Measurements from ENCODE around the gene EGFL8.
"Not testable (repeated sequence)": the region's sequence is repeated elsewhere in the genome, so short reads cannot be mapped to it uniquely, and the experiment has no call there.

EGFL8 gene

DNA sequence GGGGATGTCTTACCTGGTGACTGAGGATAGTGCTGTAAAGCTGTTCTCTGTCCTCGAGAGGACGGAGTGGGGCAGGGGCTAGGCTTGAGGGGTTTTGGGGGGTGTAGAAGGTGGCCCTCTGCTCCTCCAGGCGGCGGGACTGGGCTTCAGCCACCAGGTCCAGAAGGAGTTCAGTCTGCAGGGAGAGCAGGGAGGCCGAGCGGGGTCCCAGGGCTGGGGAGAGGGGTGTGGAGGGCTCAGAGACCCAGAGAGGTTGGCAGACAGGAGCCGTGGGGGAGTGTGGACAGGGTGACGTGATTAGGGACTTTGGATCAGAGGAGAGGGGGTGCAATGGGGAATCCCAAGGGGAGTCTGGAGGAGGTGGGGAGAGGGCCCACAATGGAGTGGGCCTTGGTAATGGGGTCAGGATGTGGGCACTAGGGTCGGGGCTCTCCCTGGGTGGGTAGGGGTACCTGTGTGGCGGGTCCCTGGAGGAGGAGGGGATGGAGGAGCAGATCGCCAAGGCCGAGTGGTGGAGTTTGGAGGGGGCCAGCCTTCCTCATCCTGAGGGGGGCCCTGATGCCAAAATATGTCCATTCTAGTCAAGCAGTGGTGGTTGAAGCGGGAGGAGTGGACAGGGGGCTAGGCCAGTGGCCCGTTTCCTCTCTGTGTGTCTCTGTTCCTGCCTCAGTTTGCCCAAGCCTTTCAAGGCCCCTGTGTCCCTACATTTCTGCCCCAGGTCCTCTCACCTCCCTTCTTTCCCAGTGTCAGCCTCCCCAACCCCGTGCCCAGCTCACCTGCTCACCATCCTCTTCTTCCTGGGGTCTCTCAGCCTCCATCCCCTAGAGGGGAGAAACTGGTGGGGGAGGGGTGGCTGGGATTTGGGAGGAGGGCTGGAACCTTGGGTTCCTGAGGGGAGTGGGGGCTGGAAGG lies 27.6 kb downstream of the EGFL8 start:
- no peak overlapping the region for H3K4me3 ChIP-seq (ENCODE audit: control insufficient read depth, low read depth, low read length)
- TF ChIP-seq, protein P1, sequence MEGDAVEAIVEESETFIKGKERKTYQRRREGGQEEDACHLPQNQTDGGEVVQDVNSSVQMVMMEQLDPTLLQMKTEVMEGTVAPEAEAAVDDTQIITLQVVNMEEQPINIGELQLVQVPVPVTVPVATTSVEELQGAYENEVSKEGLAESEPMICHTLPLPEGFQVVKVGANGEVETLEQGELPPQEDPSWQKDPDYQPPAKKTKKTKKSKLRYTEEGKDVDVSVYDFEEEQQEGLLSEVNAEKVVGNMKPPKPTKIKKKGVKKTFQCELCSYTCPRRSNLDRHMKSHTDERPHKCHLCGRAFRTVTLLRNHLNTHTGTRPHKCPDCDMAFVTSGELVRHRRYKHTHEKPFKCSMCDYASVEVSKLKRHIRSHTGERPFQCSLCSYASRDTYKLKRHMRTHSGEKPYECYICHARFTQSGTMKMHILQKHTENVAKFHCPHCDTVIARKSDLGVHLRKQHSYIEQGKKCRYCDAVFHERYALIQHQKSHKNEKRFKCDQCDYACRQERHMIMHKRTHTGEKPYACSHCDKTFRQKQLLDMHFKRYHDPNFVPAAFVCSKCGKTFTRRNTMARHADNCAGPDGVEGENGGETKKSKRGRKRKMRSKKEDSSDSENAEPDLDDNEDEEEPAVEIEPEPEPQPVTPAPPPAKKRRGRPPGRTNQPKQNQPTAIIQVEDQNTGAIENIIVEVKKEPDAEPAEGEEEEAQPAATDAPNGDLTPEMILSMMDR (IDR thresholded peaks at IDR 0.05; ENCODE audit: control insufficient read depth, insufficient read depth, low read depth, low read length, missing control alignments), result no peak
- no peak for DNase-seq (ENCODE audit: low read depth)

DNA sequence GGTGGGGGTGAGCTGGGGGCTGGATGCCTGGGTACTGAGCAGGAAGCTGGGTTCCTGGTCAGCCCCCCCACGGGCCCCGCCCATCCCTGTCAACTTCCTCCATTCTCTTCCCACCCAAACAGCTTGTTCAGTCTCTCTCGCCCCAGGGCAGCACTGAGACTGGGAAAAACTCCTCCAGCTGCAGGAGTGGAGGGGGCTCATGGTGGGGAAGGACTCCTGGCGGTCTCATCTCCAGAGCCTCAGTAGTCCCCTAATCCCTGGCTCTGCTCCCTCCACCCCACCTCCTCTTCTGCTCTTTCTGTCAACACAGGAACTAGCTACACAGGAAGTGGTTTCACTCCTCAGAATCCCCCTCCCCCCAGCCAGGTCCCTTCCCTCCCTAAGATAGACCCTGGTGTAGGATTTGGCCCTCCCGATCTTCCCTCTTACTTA lies 28.2 kb downstream of the EGFL8 start, which contains the start of gene GPSM3:
Gene GPSM3, minus strand, starts transcription at position 36 of the 432 bp plus-strand sequence. CDS start 130 bp downstream, outside the sequence.
- H3K4me3 ChIP-seq (ENCODE audit: control insufficient read depth, low read depth, low read length), result no peak within 1 kb of the TSS
- TF ChIP-seq, protein P1 (IDR thresholded peaks at IDR 0.05; ENCODE audit: control insufficient read depth, insufficient read depth, low read depth, low read length, missing control alignments), result no peak
- DNase-seq (ENCODE audit: low read depth), result no peak

DNA sequence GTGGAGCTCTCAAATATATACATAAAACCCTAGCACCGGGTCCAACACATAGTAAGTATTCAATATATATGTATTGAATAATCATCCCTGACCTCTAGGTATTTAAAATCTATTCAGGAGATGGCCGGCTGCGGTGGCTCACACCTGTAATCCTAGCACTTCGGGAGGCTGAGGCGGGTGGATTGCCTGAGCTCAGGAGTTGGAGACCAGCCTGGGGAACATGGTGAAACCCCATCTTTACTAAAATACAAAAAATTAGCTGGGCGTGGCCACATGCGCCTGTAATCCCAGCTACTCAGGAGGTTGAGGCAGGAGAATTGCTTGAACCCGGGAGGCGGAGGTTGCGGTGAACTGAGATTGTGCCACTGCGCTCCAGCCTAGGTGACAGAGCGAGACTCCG lies 28.7 kb downstream of the EGFL8 start:
- not testable (repeated sequence) for DNase-seq (ENCODE audit: low read depth); H3K4me3 ChIP-seq (ENCODE audit: control insufficient read depth, low read depth, low read length)

DNA sequence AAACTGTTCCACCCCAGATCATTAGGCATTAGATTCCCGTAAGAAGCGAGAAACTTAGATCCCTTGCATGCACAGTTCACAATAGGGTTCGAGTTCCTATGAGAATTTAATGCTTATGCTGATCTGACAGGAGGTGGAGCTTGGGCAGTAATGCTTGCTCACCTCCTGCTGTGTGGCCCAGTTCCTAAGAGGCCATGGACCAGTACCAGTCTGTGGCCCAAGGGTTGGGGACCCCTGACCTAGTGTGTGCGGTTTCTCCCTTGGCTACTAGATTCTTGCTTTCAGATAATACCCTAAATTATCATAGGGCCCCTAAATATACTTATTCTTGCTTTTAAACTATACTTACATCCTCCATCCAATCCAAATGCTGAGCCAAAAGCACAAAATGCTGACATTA lies 30.0 kb downstream of the EGFL8 start:
- no peak overlapping the region for H3K4me3 ChIP-seq (ENCODE audit: control insufficient read depth, low read depth, low read length)
- TF ChIP-seq, protein P1 (IDR thresholded peaks at IDR 0.05; ENCODE audit: control insufficient read depth, insufficient read depth, low read depth, low read length, missing control alignments), result no peak

DNA sequence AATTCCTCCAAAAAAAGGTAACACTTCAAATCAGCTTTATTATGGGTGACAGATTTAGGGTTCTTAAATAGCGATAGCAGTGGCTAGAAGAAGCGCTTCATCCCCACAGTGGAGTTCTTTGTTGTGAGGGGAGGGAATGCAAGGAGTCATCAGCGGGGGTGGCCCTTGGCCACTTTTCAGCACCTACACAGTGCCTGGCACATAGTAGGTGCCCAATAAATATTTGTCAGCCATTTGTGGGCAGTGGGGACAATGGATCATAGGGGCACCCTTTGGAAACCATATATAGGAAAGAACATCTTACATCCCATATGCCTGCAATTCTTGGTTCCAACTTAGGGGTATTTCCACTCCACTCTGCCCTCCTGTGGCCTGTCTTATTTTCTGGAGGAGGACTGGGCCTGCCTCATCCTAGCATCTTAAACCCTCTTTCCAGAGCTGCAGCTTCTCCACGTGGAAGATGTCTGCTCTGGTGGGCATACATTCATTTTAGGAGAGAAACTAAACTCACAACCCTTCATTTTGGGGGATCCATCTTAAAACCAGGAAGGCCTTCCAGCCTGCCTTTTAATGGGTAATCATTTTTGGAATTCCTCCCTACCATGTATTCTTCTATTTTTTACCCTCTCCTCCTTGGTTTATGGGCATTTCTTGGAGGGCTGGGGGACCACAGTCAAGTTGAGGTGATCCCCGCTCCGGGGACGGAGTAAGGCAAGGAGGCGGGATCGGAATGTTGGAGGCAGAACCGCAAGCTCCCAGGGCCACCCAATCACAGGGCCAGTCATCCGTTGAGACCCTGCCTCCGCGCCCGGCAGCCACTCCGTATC lies 30.6 kb downstream of the EGFL8 start:
- TF ChIP-seq, protein P1 (IDR thresholded peaks at IDR 0.05; ENCODE audit: control insufficient read depth, insufficient read depth, low read depth, low read length, missing control alignments), result peak; percentile 69
- peak overlapping the region; percentile 47 for H3K4me3 ChIP-seq (ENCODE audit: control insufficient read depth, low read depth, low read length)
- DNase-seq (ENCODE audit: low read depth), result peak; percentile 18

More for the DNA sequence above, 30.0 kb downstream of the EGFL8 start:
- no peak for DNase-seq (ENCODE audit: low read depth)

DNA sequence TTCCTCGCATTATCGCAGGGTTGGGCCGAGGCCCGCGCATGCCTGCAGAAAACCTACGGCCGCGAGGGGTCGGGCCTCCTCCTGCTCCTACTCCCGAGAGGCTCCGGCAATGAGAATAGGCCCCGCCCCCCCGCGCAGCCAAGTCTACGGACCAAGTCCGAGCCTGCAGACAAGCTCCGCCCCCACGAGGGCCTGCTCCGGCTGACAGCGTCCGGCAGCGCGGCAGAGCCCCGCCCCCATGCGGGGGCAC lies 31.2 kb downstream of the EGFL8 start:
- H3K4me3 ChIP-seq (ENCODE audit: control insufficient read depth, low read depth, low read length), result no peak overlapping the region; the same call in 1 of the 2 replicates
- DNase-seq (ENCODE audit: low read depth), result peak; percentile 99

More for the DNA sequence above, 31.2 kb downstream of the EGFL8 start:
- TF ChIP-seq, protein P1 (IDR thresholded peaks at IDR 0.05; ENCODE audit: control insufficient read depth, insufficient read depth, low read depth, low read length, missing control alignments), result peak; percentile 60

Measured in AG09309 (cell line).